Nephron progenitor cell (in vitro differentiated cells): ENCODE measurements around the gene CCNB1IP1.
"Not testable (repeated sequence)": the region's sequence is repeated elsewhere in the genome, so short reads cannot be mapped to it uniquely, and the experiment has no call there.

Source experiments
- DNase-seq: peaks from one replicate; pipeline ENCODE4 v3.0.0; 2021
- H3K27ac Mint-ChIP-seq: 2 replicates; pipeline ENCODE4 v1.8.0; 2021; ENCODE audit warnings: mild to moderate bottlenecking, moderate library complexity, mixed read lengths
- H3K27me3 Mint-ChIP-seq: 2 replicates; pipeline ENCODE4 v1.8.0; 2021; ENCODE audit warnings: mild to moderate bottlenecking, low read depth, mixed read lengths; ENCODE audit not compliant: poor library complexity
- H3K36me3 Mint-ChIP-seq: 2 replicates; pipeline ENCODE4 v1.8.0; 2021; ENCODE audit warnings: low read depth, mixed read lengths
- H3K4me1 Mint-ChIP-seq: 2 replicates; pipeline ENCODE4 v1.8.0; 2021; ENCODE audit warnings: mixed read lengths
- H3K4me3 Mint-ChIP-seq: 2 replicates; pipeline ENCODE4 v1.8.0; 2021; ENCODE audit warnings: mild to moderate bottlenecking, moderate library complexity, mixed read lengths
- H3K9me3 Mint-ChIP-seq: 2 replicates; pipeline ENCODE4 v1.8.0; 2021; ENCODE audit warnings: mild to moderate bottlenecking, moderate library complexity, mixed read lengths
- CTCF ChIP-seq: fragments of 200-600 bp; sonication (generic); IDR thresholded peaks from 2 replicates; pipeline ENCODE4 v1.5.0; 2021; ENCODE audit warnings: antibody characterized with exemption

CCNB1IP1 gene

DNA sequence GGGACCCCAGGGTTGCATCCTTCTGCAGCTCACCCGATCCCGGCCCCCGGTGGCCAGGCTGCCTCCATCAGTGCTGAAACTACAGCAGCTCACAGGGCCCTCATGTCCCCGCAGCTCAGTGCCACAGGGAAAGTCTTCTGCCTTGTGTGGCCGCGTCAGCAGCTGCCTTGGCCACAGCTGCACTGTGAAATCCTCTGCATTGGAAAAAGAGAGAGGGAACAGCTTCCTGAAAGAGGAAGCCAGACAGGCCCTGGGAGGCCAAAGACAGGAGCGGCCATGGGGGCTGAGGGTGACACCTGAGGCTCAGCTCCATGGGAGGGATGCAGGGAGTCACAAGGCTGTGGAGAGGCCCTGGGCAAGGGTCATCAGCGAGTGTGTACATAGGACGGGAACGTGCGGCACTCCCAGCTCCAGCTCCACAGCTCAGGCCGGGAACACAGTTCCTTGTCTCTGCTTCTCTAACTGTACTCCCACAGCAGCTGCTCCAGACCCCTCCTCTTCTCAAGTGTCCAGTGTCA lies 43.1 kb upstream of the CCNB1IP1 start:
- no peaks in the 10 kb centered on the region for H3K9me3 Mint-ChIP-seq
- H3K4me1 Mint-ChIP-seq = peaks cover 10% of the 10 kb centered on the region
- peak overlapping the region; percentile 76 for H3K27ac Mint-ChIP-seq
- peaks cover 36% of the 10 kb centered on the region for H3K36me3 Mint-ChIP-seq
- no peak overlapping the region for H3K4me3 Mint-ChIP-seq
- DNase-seq = no peak
- TF ChIP-seq CTCF = no peak
- H3K27me3 Mint-ChIP-seq = peaks cover 3% of the 10 kb centered on the region

GRCh38 chr14:20375471-20375870 lies 42.4 kb upstream of the CCNB1IP1 start:
- H3K4me3 Mint-ChIP-seq = no peak overlapping the region

GRCh38 chr14:20372796-20373195 lies 39.7 kb upstream of the CCNB1IP1 start:
- no peak for DNase-seq
- no peak for TF ChIP-seq CTCF
- Mint-ChIP-seq H3K27ac (no peak overlapping the region), H3K4me1 (peaks cover 10% of the 10 kb centered on the region), H3K27me3 (peaks cover 7% of the 10 kb centered on the region), H3K4me3 (no peak overlapping the region), H3K9me3 (no peaks in the 10 kb centered on the region), H3K36me3 (peaks cover 49% of the 10 kb centered on the region)

More at GRCh38 chr14:20375471-20375870, 42.4 kb upstream of the CCNB1IP1 start:
- Mint-ChIP-seq H3K4me1 (peaks cover 10% of the 10 kb centered on the region), H3K36me3 (peaks cover 33% of the 10 kb centered on the region), H3K9me3 (no peaks in the 10 kb centered on the region), H3K27me3 (peaks cover 3% of the 10 kb centered on the region), H3K27ac (peak overlapping the region; percentile 66)
- no peak for DNase-seq
- no peak for TF ChIP-seq CTCF

GRCh38 chr14:20365928-20366327 lies 32.8 kb upstream of the CCNB1IP1 start:
- Mint-ChIP-seq H3K4me3 (no peak overlapping the region), H3K27ac (no peak overlapping the region), H3K27me3 (peaks cover 3% of the 10 kb centered on the region), H3K36me3 (peaks cover 48% of the 10 kb centered on the region), H3K4me1 (no peaks in the 10 kb centered on the region), H3K9me3 (no peaks in the 10 kb centered on the region)
- no peak for TF ChIP-seq CTCF
- no peak for DNase-seq

- not testable (repeated sequence) for DNase-seq, H3K4me3 Mint-ChIP-seq, H3K27me3 Mint-ChIP-seq, H3K9me3 Mint-ChIP-seq, H3K4me1 Mint-ChIP-seq, H3K27ac Mint-ChIP-seq
- peaks cover 60% of the 10 kb centered on the region for H3K36me3 Mint-ChIP-seq
Observed at GRCh38 chr14:20358474-20358873, 25.4 kb upstream of the CCNB1IP1 start.

DNA sequence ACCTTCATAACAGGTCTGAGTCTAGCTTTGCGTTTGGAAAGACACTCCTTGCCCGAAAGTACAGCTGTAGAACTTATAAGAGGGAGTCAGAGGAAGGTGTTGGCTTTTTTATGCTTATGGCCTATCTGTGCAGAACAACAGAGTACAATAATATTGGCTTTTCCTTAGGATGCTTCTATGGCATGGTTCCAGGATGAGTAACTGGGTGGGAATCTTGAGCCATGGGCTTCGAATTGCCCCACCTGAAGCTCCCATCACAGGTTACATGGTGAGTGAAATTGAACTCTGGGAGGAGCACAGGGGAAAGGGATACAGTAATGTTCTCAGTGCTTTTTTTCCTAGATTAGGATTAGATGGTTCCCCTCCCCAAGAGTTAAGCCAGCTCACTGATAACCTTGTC lies 23.3 kb upstream of the CCNB1IP1 start:
- DNase-seq = no peak
- Mint-ChIP-seq H3K27ac (no peak overlapping the region), H3K36me3 (peaks cover 71% of the 10 kb centered on the region), H3K27me3 (no peaks in the 10 kb centered on the region), H3K9me3 (no peaks in the 10 kb centered on the region), H3K4me1 (no peaks in the 10 kb centered on the region), H3K4me3 (no peak overlapping the region)
- TF ChIP-seq CTCF = no peak
